Daoy (cell line): ENCODE data around the gene MAZ. TPM values are rescaled to one million over a fixed set of nuclear protein-coding genes. Genes with fewer than 3 reads are reported as not detected.
"Not testable (repeated sequence)": the region's sequence is repeated elsewhere in the genome, so short reads cannot be mapped to it uniquely, and the experiment has no call there.

Source experiments
- DNase-seq: peaks from one replicate; pipeline ENCODE4 v3.0.0-alpha.2; 2015; ENCODE audit warnings: low read depth
- total RNA-seq: library from RNA; depleted of rRNA; stranded (reverse); fragments of >200 nt; shearing (Covaris generic); gene quantifications from 2 replicates; pipeline ENCODE4 v1.2.3, GENCODE V29; 2014; rRNA removed

The MAZ gene
- total RNA-seq, result 120 and 132 TPM in 2 replicates

DNA sequence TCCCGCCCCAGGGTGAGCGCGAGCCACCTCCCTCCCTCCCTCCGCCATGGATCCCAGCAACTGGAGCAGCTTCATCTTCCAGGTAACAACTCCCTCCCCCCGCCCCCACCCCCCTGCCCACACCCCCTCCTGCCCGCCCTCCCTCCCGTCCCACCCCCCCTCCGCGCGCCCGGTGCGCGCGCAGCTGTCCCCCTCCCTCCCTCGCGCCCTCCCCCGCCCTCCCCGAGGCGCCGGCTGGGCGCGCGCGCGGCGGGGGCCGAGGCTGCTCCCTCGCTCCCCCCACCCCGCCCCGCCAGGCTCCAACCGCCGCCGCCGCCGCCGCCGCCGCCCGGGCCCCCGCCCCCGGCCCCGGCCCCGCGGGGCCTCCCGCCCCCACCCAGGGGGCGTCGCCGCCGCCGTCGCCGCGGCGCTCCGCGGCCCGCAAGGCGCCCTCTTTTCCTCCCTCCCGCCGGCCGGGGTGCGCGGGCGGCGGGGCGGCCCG, at the start of gene MAZ:
MAZ (plus strand) TSS at position 431 of the 481 bp plus-strand sequence. CDS start 173 bp downstream, outside the sequence.
- no peak for DNase-seq

DNA sequence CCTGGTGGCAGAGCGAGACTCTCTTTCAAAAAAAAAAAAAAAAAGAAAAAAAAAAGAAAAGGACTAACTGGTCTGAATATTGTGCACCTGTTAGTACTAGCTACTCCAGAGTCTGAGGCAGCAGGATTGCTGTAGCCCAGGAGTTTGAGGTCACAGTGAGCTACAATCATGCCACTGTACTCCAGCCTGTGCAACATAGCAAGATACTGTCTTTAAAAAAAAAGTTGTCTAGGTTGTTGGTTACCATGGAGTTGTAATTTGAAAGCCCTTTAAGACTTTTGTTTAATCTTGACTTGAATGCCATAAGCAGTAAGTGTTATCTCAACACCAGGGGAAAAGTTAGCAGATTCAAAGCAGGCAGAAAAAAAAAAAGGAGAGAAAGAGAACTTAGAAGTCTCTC, 49.7 kb upstream of the MAZ start:
- no peak for DNase-seq

DNA sequence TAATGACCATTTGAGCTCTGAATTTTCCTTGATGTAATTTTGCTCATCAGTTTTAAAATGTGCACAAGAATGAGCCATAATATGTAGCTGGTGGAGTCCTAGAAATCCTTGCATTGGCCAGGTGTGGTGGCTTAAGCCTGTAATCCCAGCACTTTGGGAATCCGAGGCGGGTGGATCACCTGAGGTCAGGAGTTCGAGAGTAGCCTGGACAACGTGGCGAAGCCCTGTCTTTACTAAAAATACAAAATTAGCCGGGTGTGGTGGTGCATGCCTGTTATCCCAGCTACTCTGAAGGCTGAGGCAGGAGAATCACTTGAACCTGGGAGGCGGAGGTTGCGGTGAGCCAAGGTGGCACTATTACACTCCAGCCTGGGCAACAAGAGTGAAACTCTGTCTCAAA, 49.2 kb upstream of the MAZ start:
- not testable (repeated sequence) for DNase-seq

DNA sequence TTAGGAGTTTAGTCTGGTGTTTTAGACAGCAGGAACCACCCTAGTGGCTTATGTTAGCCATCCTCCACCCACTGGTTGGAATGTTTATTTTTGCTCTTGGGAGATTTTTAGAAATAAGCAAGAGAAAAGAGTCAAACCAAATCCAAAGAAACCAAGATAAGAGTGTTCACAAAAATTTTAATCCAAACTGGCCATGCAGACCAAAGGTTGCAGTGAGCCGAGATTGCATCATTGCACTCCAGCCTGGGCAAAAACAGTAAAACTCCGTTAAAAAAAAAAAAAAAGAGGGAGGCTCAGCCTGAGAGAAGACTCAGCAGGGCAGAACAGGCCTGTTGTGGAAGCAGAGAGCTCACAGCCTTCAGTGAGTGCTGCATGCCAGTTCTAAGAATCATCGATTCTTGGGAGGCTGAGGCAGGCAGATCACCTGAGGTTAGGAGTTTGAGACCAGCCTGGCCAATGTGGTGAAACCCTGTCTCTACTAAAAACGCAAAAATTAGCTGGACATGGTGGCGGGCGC, 48.3 kb upstream of the MAZ start:
- DNase-seq, result no peak

DNA sequence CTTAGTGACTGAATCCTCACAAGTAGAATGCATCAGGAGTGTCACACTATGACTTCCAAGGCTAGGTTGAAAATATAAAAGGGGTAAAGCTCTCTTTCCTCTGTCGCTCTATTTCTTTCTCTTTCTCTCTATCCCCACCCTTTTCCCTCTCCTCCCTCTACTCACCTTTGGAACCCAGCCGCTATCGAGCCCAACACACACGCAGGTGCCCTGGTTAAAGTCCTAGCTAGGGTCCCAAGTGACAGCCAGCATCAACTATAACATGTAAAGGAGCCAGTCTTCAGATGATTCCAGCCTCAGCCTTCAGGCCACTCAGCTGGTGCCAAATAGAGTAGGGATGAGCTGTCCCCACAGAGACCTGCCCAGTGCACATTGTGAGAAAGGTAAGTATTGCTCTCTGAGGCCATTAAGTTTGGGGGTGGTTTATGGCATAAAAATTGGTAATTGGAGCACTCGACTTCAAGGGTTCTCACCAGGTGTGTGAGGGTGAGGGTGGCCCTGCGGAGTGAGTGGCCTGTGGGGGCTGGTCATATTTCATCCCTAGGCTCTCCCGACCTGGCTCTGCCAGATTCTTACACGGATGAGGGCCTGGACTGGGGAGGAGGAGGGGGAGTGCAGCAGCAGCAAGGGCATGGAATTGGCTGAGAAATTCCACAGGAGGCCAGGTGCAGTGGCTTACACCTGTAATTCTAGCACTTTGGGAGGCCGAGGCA, 45.6 kb upstream of the MAZ start:
- no peak for DNase-seq

DNA sequence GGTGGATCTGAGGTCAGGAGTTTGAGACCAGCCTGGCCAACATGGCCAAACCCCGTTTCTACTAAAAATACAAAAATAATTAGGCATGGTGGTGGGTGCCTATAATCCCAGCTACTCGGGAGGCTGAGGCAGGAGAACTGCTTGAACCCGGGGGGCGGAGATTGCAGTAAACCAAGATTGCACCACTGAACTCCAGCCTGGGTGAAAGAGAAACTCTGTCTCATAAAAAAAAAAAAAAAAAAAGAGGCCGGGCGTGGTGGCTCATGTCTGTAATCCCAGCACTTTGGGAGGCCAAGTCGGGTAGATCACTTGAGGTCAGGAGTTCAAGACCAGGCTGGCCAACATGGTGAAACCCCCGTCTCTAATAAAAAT, 45.1 kb upstream of the MAZ start:
- DNase-seq, result not testable (repeated sequence)

DNA sequence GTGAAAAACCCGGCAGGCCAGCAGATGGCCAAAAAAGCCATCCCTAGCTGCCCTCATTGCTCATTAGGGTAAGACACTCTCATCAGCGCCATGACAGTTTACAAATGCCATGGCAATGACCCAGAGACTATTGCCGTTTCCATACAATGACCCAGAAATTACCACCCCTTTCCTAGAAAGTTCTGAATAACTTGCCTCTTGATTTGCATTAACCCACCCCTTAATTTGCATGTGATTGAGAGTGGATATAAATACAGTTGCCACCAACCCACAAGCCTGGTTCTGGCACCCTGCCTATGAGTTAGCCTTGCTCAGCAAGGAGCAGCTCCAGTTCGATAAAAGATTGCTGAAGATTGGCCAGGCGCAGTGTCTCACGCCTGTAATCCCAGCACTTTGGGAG, 44.4 kb upstream of the MAZ start:
- DNase-seq, result no peak

DNA sequence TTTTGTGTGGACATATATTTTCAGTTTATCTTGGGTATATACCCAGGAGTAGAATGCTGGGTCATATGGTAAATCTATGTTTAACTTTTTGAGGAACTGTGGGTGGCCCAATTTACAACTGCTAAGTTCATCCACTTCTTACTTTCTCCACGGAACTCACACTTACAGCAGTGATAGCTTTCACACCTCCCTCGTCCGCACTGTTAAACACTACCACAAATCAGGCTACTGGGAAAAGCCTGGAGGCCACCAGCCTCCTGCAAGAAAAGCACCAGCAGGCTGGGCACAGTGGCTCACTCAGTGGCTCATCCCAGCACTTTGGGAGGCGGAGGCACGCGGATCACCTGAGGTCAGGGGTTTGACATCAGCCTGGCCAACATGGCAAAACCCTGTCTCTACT, 43.0 kb upstream of the MAZ start:
- DNase-seq, result no peak

DNA sequence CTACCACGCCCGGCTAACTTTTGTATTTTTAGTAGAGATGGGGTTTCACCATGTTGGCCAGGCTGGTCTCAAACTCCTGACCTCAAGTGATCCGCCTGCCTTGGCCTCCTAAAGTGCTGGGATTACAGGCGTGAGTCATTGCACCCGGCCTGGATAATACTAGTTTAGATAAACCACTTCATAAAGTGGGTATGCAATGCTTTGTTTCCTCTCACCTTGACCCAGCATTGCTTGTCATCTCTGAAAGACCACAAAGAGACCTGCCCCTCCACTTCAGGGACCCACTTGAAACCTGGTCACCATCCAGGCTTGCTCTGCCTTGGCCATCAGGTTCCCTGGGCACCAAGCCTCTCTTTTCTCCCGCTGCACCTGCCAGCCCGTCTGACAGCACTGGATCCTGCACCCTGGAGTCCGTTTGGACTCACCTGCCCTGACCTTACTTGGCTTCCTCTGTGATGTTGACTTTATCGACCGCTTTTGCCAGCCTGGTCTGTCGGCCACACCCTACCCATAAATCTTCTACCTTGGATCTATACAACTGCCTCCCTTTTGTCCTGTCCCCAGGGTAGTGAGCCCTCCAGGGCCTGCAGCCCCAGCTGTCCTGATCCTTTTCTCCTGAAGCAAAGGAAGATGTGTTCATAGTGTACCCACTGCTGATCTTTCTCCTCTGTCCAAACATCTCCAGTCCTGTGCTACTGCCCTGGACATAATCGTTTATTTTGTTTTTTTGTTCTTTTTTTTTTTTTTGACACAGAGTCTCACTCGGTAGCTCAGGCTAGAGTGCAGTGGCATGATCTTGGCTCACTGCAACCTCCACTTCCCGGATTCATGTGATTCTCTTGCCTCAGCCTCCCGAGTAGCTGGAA, 40.9 kb upstream of the MAZ start:
- peak; percentile 13 for DNase-seq

DNA sequence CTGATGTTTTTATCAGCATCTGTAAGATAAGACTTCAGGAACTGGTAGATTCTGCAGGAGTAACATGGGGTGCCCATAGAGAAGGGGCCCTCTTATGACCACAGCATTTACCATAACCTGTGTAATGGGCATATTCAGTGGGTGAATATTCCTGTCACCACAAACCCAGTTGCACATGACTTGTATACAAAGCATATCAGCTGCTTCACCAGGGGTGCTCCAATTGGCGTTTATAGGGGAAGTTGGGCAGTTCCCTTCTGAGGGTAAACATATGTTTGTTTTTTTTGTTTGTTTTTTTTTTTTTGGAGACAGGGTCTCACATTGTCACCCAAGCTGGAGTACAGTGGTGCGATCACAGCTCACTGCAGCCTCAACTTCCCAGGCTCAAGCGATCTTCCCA, 39.8 kb upstream of the MAZ start:
- no peak for DNase-seq

DNA sequence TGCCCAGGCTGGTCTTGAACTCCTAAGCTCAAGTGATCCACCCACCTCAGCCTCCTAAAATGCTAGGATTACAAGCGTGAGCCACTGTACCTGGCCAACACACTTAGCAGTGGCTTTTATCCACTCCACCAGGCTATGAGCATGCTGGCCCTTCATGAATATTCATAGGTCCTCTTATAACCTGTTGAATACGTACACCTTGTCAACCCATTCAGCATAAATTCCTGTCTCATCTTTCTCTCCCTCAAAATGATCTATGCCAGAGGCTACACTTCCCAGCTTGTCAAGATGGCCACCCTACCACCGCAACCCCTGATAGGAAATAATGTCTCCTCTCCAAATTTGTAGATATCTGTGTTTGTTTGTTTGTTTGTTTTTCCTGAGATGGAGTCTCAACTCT, 39.3 kb upstream of the MAZ start:
- DNase-seq, result no peak

DNA sequence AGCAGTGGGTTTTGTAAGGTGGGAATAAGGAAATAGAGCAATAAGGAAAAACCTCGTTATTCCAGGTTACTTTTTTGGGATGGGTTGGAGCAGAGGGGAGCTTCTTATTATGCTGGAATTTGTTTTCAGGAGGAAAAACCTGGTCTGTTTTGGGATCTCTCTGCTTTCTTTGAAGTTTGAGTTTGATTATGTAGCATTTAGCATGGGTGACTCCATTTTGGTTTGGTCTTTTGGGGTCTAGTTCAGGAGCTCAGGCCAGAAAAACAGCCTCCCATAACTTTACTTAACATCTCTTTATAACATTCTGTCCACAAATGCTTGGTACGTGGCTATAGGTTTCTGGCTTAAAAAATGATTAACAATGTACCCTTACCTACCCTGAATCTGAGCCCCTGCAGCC, 36.8 kb upstream of the MAZ start:
- no peak for DNase-seq

DNA sequence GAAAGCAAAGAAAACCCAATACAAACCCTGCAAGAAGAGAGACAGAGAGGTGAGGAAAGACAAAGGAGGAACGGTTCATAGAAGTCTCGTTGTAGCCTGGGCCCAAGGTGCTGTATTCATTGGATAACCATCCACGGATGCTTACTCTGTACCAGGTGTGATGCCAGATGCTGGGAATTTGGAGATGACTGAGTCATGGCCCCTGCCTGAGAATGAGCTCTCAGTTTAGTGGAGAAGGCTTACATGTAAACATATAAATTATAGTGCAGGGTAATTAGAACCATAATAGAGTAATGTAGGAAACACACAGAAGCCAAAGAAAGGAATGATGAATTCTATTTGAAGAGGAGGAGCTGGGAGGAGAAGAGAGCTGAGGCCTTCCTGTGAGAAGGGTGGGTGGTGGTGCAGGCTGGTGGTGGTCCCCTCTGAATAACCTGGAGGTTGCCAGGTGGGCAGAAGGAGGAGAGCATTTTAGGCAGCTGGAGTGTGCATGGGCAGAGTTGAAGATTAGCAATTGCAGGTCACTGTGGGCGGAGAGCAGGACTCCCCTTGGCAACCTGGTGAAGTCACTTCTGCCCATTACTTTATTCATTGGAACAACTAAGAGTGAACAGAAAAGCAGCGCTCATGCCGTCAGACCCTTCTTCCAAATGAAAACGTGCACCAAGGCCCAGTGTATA, 35.9 kb upstream of the MAZ start:
- DNase-seq, result no peak

DNA sequence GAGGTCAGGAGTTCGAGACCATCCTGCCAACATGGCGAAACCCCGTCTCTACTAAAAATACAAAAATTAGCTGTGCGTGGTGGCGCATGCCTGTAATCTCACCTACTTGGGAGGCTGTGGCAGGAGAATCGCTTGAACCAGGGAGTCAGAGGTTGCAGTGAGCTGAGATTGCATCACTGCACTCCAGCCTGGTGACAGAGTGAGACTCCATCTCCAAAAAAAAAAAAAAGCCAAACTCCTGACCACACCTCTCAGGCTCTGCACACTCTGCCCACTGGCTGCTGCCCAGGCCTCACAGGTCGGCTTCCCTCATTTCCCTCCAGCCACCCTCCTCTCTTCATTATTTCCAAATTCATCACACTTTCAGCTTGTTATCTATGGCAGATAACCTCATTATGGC, 34.0 kb upstream of the MAZ start:
- DNase-seq, result not testable (repeated sequence)

DNA sequence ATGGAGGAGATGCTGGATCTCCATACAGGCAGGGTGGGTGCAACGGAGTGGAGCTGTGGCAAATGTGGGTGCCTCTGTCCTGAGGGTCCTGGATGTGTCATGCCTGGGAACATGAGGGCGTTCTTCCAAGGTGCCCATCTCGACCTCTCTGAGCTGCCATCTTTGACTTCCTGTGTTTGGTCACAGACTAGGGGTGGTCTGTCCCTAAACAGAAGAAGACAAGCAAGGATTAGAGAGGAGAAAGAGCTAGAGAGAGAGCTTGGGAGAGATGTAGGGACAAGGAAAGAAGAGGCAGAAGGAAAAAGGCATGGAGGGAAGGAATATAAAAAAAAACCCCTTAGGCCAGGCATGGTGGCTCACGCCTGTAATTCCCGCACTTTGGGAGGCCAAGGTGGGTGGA, 31.6 kb upstream of the MAZ start:
- no peak for DNase-seq

DNA sequence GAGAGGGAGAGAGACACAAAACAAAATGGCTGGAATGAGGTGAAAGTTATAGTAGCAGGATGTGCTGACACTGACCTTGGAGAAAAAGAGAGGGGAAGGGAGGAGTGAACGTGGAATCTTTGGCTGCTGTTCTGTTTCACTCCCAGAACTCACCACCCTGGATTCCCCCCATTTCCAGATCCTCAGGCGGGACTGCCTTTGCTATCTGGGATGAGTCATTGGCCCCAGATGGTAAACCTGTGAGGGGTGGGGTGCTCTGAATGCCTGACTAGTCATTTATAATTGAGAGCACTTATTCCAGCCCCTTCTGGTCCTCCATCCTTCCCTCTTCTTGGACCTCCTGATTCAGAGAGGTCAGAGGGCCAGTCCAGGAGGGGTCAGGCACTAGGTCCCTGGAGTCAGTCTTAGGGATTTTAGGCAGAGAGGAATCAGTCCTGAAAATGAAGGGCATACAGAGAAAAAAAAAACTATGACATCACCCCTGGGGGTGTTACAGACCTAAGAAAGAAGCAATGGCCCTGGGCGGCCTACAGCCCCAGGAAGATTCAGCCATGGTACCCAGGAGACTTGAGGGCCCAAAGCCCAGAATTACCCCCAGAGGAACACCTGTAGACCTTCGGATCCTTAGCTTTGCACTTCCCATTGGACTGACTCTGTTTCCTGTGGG, 30.5 kb upstream of the MAZ start:
- peak; percentile 74 for DNase-seq

DNA sequence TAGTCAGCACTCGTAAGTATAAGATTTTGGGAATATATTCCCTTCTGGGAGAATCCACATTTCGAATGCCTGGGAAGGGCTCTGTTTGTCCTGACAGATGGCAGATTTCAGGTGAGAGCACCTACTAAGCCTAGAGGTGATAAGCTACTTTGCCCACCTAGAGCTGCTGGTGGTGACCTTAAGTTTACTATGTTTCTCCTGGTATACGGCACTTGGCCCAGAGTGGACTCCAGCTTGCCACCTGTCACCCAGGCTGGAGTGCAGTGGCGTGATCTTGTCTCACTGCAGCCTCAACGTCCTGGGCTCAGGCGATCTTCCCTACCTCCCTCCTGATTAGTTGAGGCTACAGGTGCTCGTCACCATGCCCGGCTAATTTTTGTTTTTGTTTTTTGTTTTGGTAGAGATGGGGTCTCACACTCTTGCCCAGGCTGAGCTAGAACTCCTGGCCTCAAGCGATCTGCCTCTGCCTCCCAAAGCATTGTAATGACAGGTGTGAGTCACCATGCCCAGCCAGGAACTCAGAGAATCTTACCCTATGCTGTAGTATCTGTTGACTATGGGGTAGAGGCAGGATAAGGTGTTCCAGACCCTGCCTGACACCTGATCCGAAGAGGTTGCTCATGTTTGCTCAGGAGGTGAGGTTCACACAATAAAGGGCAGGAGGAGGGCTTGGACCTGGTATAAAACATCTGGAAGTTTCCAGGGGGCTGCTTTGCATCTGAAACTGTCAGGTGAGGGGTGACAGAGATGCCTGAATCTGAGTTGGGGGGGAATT, 28.6 kb upstream of the MAZ start, which contains the start of gene ZG16:
ZG16 (plus strand) TSS at position 681 of the 775 bp plus-strand sequence. CDS start 1,011 bp downstream, outside the sequence.
- DNase-seq, result no peak

DNA sequence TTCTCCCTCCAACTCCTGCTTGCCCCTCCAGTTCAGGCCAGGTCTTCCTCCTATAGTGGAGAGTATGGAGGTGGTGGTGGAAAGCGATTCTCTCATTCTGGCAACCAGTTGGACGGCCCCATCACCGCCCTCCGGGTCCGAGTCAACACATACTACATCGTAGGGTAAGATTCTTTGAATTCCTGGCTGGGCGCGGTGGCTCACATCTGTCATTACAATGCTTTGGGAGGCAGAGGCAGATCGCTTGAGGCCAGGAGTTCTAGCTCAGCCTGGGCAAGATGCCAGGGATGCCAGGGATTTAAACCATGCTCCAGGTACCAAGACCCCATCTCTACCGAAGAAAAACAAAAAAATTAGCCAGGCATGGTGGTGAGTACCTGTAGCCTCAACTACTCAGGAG, 26.9 kb upstream of the MAZ start:
- no peak for DNase-seq

DNA sequence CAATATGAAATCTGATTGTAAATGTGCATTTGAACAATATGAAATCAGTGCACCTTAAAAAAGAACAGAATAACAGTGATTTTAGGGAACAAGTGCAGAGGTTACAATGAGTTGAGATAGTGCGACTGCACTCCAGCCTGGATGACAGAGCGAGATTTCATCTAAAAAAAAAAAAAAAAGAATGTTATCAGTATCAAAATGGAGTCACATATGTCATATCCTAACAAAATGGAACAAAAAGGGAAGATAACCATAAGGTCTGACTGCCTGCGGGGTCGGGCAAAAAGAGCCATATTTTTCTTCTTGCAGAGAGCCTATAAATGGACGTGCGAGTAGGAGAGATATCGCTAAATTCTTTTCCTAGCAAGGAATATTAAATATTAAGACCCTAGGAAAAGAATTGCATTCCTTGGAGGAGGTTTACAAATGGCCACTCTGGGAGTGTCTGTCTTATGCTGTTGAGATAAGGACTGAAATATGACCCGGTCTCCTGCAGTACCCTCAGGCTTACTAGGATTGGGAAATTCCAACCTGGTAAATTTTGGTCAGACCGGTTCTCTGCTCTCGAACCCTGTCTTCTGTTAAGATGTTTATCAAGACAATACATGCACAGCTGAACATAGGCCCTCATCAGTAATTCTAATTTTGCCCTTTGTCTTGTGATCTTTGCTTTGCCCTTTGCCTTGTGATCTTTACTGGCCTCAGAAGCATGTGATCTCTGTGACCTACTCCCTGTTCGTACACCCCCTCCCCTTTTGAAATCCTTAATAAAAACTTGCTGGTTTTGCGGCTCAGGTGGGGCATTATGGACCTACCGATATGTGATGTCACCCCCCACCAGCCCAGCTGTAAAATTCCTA, 23.0 kb upstream of the MAZ start:
- DNase-seq, result not testable (repeated sequence)

DNA sequence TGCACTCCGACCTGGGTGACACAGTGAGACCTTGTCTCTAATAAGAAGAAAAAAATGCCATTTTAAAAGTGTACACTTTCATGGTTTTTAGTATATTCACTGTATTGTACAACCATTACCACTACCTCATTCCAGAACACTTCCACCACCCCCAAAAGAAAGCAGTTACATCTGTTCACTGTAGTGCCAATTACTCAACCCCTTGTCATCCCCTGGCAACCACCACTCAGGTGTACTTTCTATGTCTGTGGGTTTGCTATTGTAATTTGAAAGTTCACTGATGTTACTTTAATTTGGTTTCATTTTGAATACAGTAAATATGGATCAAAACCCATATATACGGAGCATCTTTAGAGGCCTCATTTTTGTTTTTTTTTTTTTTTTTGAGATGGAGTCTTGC, 22.2 kb upstream of the MAZ start:
- DNase-seq, result no peak
